MCF 10A (cell line): ENCODE data around the gene CDADC1. TPM values are rescaled to one million over a fixed set of nuclear protein-coding genes. Genes with fewer than 3 reads are reported as not detected.
A peak's percentile ranks its signal among the peaks of the same experiment; 100 is the strongest.

Source experiments
- BruUV-seq: library from RNA; stranded (reverse); fragments of 400-500 nt; replicated peaks from 2 replicates; lab custom pipeline; 2021; lab: Mats Ljungman, UMichigan
- CTCF ChIA-PET: fragments of 300-600 bp; sonication (Branson Sonifier 250); formaldehyde crosslinking; extraction: SDS; loops from one replicate; lab custom pipeline; 2021; ENCODE audit warnings: antibody characterized with exemption, inconsistent platforms; lab: Yijun Ruan, JAX
- POLR2A ChIA-PET: fragments of 300-600, 350-650 bp; sonication (Branson Sonifier 250); formaldehyde crosslinking; extraction: SDS; loops from one replicate; lab custom pipeline; 2020; ENCODE audit warnings: antibody characterized with exemption, inconsistent platforms; lab: Yijun Ruan, JAX
- DNase-seq: peaks from one replicate; pipeline ENCODE4 v3.0.0-alpha.2; 2018; ENCODE audit not compliant: unreplicated experiment
- H3K27ac Mint-ChIP-seq: one replicate; pipeline ENCODE4 v1.8.0; 2022; ENCODE audit warnings: mild to moderate bottlenecking, low read depth, mixed read lengths; ENCODE audit not compliant: unreplicated experiment
- H3K27me3 Mint-ChIP-seq: one replicate; pipeline ENCODE4 v1.8.0; 2022; ENCODE audit warnings: mixed read lengths; ENCODE audit not compliant: insufficient read depth, unreplicated experiment
- H3K36me3 Mint-ChIP-seq: one replicate; pipeline ENCODE4 v1.8.0; 2022; ENCODE audit warnings: mild to moderate bottlenecking, moderate library complexity, mixed read lengths; ENCODE audit not compliant: insufficient read depth, unreplicated experiment
- H3K4me1 Mint-ChIP-seq: one replicate; pipeline ENCODE4 v1.8.0; 2022; ENCODE audit warnings: mixed read lengths; ENCODE audit not compliant: insufficient read depth, unreplicated experiment
- H3K4me3 Mint-ChIP-seq: one replicate; pipeline ENCODE4 v1.8.0; 2022; ENCODE audit warnings: mild to moderate bottlenecking, moderate library complexity, mixed read lengths; ENCODE audit not compliant: unreplicated experiment
- H3K9me3 Mint-ChIP-seq: one replicate; pipeline ENCODE4 v1.8.0; 2022; ENCODE audit warnings: mixed read lengths; ENCODE audit not compliant: unreplicated experiment
- CTCF ChIP-seq: fragments of 200-600 bp; IDR thresholded peaks from one replicate; pipeline ENCODE4 v1.8.0; 2022; ENCODE audit warnings: antibody characterized with exemption, mild to moderate bottlenecking; ENCODE audit not compliant: unreplicated experiment
- intact Hi-C: fragments of 100-400 bp; cut with micrococcal nuclease; formaldehyde crosslinking; loops from 2 replicates; pipeline ENCODE4 v1.14.1; 2022
- total RNA-seq: library from RNA; stranded (reverse); gene quantifications from 2 replicates; pipeline ENCODE4 v1.2.3, GENCODE V29; 2022

The CDADC1 gene
- total RNA-seq, 1 experiment from 2014 or later: 9.4 TPM

GRCh38 chr13:49238621-49239020 lies 9.1 kb upstream of the CDADC1 start:
- Mint-ChIP-seq H3K9me3 (no peaks in the 10 kb centered on the region), H3K36me3 (no peaks in the 10 kb centered on the region), H3K27ac (no peak overlapping the region), H3K4me1 (no peaks in the 10 kb centered on the region), H3K27me3 (no peaks in the 10 kb centered on the region), H3K4me3 (no peak overlapping the region)
- intact Hi-C loops: no loop called here
- DNase-seq: no peak
- CTCF ChIA-PET: interaction anchor here (0.6 kb wide), 1 partner anchor 11 kb away, joined by 5 read pairs; no protein-coding TSS in a partner anchor
- no peak for TF ChIP-seq CTCF
- no TSS peak for BruUV-seq
- POLR2A ChIA-PET: interaction anchor here (2.9 kb wide), 1 partner anchor 9 kb away, joined by 20 read pairs; the partner anchor contains the start of gene CDADC1

- DNase-seq: peak; percentile 57
- no TSS peak for BruUV-seq
- Mint-ChIP-seq H3K27me3 (no peaks in the 10 kb centered on the region), H3K36me3 (no peaks in the 10 kb centered on the region), H3K4me1 (no peaks in the 10 kb centered on the region), H3K4me3 (no peak overlapping the region), H3K27ac (no peak overlapping the region), H3K9me3 (no peaks in the 10 kb centered on the region)
- intact Hi-C loops: loop anchor here (1.0 kb wide), 2 partner anchors 41 to 367 kb away; no protein-coding TSS in a partner anchor
- peak; percentile 38 for TF ChIP-seq CTCF
- ChIA-PET POLR2A (interaction anchor here (2.9 kb wide), 1 partner anchor 8 kb away, joined by 20 read pairs; the partner anchor contains the start of gene CDADC1), CTCF (interaction anchor here (0.6 to 1.7 kb wide), 4 partner anchors 8 to 391 kb away, joined by 3 to 6 read pairs (median 4); partner anchors contain the start of gene CDADC1)
These were observed 7.7 kb upstream of the CDADC1 start for GRCh38 chr13:49240017-49240416.

GRCh38 chr13:49241296-49241695 lies 6.4 kb upstream of the CDADC1 start:
- Mint-ChIP-seq H3K27ac (no peak overlapping the region), H3K4me3 (no peak overlapping the region), H3K36me3 (no peaks in the 10 kb centered on the region), H3K9me3 (no peaks in the 10 kb centered on the region), H3K27me3 (no peaks in the 10 kb centered on the region), H3K4me1 (no peaks in the 10 kb centered on the region)
- intact Hi-C loops: no loop called here
- CTCF ChIA-PET: no interaction called here
- POLR2A ChIA-PET: no interaction called here
- no peak for DNase-seq
- no TSS peak for BruUV-seq
- no peak for TF ChIP-seq CTCF

- Mint-ChIP-seq H3K27ac (no peak overlapping the region), H3K9me3 (no peaks in the 10 kb centered on the region), H3K4me3 (no peak overlapping the region), H3K36me3 (peaks cover 4% of the 10 kb centered on the region), H3K4me1 (peaks cover 2% of the 10 kb centered on the region), H3K27me3 (no peaks in the 10 kb centered on the region)
- ChIA-PET POLR2A (no interaction called here), CTCF (interaction anchor here (0.6 kb wide), 2 partner anchors 360 to 619 kb away, joined by 3 read pairs; no protein-coding TSS in a partner anchor)
- no TSS peak for BruUV-seq
- intact Hi-C loops: no loop called here
- DNase-seq: no peak
- TF ChIP-seq CTCF: no peak
These were observed 2.6 kb upstream of the CDADC1 start for GRCh38 chr13:49245101-49245500.
